SK-N-DZ (cell line): ENCODE results near the gene SLC12A5.
"Not testable (repeated sequence)": the region's sequence is repeated elsewhere in the genome, so short reads cannot be mapped to it uniquely, and the experiment has no call there.

Source experiments
- DNase-seq: peaks from one replicate; pipeline ENCODE4 v3.0.0-alpha.2; 2015; ENCODE audit warnings: low spot score

Gene SLC12A5

DNA sequence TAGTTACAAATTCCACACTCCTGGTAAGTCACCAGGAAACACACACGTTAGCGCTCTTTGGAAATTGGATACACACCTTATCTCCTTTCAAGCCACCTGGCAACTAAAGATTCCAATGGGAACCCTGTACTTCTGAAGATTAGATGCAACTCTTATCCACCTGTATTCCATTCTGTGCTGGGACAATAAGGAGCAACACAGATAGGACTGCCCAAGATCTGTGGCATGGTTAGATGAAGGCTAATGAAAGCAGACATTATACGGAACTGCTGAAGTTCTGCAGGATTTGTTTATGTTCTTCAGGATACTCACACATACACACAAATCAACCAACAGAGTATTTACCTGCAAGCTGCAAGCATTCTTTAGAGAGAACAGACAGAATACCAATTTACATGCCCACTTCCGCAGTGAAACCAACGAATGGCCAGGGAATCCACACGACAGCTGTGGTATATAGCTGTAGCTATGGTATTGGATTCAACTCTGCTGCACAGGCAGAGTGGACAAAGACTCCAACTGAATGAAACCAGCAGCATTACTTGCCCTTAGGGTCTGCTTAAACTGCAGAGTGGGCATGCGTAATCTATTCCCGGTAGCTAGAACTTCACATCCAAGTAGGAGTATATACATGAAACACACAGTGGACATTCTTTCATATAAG, 48.8 kb downstream of the SLC12A5 start:
- DNase-seq: no peak

DNA sequence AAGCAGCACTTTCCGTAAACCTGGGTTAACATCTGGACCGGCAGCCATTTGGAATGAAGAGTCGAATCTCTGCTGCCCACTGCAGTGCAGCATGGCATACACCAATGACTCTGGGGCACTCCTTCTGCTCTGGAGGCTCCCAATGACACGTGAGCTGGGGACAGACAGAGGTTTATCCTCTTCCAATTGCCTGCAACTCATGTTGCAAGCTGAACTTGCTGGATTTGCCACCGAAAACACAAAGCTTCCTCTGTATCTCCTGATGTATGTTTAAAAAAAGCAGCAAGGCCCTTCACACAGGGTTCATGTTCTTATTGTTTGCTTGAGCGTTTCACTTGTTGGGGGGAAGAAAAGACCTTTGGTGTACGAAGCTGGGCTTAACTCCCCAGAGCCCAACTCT, 49.9 kb downstream of the SLC12A5 start:
- DNase-seq: no peak

DNA sequence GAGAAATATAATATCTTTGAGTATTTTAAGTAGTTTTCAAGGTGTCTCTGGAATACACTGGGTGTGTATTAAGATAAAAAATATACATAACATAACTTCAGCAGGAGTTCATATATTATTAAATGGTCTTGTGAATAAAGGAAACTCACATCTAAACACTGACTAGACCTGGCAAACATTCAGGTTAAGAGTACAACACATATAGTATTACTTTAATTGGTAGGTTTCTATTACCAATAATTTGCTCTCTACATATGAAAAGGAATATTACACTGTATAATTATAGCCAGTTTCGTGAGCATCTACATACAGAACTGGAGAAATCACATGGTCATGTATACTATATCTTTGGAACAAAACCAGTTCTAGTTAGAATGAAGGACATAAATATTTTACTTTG, 52.1 kb downstream of the SLC12A5 start:
- no peak for DNase-seq

DNA sequence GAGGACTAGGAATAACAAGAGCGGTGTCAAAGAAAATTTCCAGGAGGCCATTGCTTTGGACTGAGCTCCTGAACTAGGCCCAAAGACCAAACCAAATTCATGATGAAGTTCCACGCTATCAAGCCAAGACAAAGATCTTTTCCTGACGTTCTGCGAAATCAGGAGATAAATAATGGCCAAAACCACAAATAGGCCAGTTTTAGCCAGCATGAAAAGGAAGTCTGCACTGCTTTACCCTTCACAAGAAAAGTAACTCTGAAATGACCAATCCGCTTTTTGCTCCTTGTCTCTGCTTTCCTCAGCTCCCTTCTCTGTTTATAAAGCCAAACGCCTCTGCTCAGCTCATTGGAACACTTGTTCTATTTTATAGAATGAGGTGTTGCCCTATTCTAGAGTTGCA, 54.1 kb downstream of the SLC12A5 start:
- DNase-seq: no peak

DNA sequence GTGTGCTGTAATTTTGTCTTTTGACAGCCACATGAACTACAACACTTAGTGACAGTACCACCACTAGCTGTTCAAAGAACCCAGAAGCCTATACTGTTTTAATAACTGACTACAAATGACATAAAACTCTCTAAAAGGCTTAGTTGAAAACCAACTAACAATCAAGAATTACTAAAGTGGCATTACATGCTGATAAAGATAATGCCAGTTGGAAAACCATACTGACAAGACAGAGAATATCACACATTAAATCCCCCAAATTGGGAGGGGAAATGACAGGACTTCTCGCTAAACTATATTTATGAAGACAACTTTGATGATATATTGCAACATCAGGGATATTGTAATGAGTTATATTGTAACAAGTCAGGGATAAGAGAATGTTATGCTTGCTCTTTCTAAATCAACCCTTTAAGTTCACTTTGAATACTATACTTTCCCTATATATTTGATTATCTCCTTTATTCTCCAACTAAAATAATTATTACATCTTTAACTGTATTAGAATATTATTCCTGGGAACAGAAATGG, 54.6 kb downstream of the SLC12A5 start:
- DNase-seq: no peak

DNA sequence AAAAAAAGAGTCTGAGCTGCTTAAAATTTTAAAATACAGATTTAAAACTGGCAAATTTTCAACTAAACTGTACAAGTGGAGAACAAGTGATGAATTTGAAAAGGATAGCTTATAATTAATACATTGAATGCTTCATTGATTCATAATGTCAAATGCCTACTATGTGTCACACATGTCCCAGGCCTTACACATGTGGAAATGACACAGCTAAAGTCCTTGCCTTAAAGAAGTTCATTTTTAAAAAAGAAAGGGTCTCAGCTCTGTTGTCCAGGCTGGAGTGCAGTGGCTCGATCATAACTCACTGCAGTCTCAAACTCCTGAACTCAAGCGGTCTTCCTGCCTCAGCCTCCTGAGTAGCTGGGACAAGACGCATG, 55.8 kb downstream of the SLC12A5 start:
- DNase-seq: no peak

DNA sequence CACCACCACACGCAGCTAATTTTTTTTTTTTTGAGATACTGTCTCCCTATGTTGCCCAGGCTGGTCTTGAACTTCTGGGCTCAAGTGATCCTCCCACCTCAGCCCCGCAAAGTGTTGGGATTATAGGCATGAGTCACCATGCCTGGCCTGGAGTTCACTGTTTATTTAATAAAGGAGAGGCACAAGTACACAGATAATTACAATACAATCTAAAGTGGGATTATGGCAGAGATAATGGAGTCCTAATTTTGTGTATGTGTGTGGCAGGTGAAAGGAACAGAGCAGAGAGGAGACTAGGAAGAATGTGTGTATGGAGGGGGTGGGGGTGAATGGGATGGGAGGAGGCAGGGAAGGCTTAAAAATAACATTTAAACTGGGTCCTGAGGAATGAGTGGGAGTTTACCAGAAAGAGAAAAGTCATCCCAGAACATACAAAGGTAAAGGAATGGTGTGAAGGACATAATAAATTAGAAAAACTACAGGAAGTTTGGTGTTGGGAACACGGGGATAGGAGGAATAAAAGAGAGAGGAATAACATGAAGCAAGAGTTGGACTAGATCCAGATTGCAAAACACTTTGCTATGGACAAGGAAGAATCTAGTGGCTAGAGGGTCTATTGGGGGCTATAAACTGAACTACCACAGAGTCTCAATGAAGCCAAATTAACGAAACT, 56.3 kb downstream of the SLC12A5 start:
- DNase-seq: no peak

DNA sequence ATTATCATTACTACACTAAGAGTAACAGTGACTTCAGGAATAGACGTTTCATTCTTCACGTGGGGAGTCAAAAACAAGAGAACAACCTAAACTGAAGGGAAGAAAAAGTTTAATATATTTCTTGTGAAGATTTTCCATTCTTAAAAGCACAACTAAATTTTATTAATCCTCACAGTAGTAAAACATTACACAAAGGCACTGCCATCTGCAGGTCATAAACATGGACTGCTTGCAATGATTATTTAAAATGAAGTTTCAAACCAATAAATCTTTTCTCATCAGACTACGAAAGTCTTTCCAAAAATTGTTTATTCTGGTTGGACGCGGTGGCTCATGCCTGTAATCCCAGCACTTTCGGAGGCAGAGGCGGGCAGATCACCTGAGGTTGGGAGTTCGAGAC, 58.1 kb downstream of the SLC12A5 start:
- DNase-seq: no peak

DNA sequence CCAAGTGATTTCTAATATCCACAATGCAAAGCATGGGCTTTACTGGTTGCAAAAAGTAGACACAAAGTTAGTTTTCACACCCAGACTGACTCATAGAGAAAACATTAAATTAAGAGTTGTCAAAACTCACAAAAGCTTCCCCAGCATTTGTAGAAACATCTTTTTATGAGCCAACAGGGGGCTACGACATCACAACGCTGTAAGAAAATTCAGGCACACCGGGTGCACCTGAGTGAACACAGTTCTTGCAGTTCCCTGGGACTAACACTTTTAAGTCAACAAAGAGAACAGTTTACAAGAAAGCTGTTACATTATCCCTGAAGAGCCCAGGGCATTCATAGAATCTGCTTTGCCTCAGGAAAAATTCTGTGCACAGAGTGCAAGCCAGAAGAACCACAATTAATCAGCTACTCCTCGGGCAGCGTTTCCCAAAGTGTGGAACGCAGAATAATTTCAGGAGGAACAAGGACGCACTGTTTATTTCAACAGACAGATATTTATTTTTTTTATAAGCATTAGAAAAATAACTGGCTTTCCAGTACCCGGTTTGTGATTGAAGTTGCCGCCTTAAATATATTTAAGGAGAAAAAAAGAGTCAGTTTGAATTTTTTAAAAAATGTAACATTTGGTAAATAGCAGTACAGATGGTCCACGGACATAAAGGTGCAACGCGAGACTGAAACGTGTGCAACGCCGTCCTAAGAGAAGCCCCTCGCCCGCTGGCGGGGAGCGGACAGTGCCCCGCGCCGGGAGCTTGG, 59.6 kb downstream of the SLC12A5 start:
- DNase-seq: no peak

DNA sequence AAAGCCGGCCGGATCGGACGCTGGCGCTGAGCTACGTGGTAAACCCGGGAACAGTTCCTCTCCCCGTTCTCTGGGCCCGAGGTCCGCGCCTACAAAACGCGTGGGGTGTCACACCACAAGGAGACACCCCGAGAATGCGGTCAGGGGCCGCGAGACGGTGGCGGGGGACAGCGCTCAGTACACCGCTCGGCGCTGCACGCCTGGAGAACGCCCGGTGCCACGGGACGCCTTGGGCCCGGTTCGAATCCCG, 60.1 kb downstream of the SLC12A5 start:
- DNase-seq: no peak

DNA sequence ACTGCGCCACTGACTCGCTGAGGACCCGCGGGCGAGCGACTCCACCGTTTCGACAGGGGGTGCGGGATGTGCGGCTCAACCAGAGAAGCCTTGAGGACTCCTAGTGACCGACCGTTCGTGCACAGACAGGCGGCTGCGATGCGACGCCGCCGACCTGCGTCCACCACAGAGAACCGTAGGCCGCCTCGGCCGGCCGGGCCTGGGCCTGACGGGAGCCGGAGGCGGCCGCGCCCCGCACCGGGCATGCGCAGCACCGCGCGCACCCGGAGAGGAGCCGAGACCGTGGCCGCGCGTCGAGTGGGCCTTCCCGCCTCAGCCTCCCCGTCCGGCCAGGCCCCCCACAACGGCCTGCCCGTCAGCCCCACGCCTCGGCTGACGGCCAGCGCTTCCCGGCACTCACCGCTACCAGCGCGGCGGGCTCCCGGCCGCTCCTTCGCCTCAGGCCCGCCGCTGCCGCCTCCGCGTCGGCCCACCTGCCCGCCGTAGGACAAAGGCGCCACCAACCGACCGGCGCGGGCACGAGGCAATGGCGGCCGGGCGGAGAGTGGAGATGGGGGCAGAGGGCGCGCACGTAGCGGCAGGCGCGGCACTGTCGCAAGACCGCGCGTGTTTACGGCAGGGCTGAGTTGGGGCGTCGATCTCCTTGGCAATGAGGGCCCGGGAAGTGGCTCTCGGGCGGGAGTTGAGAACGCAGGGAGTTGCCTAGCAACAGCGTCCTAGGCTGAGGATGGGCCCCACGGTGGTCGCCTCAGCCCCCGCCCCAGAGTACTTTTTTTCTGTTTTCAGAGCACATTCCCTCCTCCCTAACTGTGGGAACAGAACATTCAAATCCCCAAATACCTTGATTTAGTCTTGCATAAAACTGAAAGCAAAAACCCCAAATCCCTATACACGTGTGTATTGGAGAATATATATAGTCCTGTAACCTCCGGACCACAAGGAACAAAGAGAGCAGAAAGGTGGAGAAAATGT, 60.7 kb downstream of the SLC12A5 start, which contains the start of gene NCOA5:
NCOA5 (minus strand) TSS at position 546 of the 972 bp plus-strand sequence. CDS start 10,538 bp downstream, outside the sequence.
- DNase-seq: peak; percentile 99

DNA sequence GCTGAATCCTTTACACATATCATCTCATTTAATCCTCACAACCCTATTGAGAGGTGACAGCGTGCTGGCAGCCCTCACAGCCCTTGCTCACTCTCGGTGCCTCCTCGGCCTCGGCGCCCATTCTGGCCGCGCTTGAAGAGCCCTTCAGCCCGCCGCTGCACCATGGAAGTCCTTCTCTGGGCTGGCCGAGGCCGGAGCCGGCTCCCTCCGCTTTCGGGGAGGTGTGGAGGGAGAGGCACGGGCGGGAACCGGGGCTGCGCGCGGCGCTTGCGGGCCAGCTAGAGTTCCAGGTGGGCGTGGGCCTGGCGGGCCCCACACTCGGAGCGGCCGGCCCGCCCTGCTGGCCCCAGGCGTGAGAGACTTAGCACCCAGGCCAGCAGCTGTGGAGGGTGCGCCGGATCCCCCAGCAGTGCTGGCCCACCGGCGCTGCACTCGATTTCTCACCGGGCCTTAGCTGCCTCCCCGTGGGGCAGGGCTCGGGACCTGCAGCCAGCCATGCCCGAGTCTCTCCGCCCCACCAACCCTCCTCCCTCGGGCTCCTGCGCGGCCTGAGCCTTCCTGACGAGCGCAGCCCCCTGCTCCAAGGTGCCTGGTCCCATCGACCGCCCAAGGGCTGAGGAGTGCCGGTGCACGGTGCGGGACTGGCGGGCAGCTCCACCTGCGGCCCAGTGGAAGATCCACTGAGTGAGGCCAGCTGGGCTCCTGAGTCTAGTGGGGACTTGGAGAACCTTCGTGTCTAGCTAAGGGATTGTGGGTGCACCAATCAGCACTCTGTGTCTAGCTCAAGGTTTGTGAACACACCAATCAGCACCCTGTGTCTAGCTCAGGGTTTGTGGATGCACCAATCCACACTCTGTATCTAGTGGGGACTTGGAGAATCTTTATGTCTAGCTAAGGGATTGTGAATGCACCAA, 62.9 kb downstream of the SLC12A5 start:
- DNase-seq: not testable (repeated sequence)

DNA sequence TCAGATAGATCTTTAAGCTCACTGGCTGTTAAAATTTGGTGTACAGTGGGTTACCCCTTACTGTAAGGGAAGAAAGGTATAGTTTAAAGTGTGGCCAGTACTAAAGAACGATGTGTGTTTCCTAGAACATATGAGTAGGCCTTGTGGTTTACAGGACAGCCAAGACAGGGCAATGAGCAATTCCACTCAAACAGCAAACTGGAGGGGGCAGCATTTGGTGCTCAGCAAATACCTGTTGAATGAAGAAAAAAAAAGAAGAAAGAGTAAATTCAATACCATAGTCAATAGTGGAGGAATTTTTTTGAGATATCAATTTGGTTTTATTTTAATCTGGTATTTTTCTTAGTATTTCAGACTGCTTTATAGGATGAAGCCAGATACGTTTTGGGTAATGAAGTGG, 64.5 kb downstream of the SLC12A5 start:
- DNase-seq: no peak

DNA sequence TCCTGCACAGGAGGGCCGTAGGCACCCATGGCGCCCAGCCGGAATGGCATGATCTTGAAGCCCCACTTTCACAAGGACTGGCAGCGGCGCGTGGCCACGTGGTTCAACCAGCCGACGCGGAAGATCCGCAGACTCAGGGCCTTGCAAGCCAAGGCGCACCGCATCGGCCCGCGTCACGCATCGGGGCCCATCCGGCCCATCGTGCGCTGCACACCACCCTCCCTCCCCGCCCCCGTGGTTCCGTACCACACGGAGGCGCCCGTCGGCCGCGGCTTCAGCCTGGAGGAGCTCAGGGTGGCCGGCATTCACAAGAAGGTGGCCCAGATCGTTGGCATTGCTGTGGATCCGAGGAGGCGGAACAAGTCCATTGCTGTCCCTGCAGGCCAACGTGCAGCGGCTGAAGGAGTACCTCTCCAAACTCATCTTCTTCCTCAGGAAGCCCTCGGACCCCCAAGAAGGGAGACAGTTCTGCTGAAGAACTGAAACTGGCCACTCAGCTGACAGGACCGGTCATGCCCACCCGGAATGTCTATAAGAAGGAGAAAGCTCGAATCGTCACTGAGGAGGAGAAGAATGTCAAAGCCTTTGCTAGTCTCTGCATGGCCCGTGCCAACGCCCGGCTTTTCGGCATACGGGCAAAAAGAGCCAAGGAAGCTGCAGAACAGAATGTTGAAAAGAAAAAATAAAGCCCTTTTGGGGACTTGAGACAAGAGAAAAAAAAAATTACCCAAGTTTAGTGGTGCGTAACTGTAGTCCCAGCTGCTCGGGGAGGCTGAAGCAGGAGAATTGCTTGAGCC, 70.7 kb downstream of the SLC12A5 start:
- no peak for DNase-seq

DNA sequence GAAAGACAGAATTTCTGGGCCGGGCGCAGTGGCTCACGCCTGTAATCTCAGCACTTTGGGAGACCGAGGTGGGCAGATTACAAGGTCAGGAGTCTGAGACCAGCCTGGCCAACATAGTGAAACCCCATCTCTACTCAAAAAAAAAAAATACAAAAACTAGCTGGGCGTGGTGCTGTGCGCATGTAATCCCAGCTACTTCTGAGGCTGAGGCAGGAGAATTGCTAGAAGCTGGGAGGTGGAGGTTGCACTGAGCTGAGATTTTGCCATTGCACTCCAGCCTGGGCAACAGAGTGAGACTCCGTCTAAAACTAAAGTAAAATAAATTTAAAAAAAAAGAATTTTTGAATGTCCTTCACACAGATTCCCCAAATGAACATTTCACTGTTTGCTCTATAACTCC, 71.4 kb downstream of the SLC12A5 start:
- not testable (repeated sequence) for DNase-seq

DNA sequence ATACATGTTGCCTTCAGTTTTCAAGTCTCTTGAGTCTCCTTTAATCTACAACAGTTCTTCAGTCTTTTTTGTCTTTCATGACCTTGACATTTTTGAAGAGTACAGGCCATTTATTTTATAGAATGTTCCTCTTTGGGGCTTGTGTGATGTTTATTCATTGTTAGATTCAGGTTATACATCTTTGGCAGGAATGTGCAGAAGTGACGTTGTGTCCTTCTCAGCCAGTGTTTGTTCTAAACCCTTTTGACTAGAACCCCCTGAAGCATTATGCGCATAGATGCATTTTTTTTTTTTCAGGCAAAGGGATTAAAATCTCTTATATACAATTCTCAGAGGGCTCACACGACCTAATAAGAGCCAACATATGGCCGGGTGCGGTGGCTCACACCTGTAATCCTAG, 72.0 kb downstream of the SLC12A5 start:
- no peak for DNase-seq

DNA sequence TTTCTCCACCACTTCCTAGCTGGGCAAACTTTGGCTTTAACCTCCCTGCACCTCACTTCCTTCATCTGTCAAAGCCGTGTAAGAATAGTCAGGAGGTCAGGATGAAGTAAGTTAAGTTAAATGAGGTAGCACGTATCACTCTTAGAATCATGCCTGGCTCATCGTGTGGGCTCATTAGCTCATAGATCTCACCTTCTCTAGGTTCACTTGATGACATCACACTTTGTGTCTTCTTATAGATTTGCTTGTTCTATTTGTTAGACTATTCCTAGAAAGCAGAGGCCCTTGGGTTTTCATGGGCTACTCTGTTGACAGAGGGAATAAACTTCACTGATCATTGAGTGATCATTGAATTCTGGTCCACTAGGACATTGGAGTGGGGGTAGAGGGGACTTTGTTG, 72.9 kb downstream of the SLC12A5 start:
- DNase-seq: no peak

DNA sequence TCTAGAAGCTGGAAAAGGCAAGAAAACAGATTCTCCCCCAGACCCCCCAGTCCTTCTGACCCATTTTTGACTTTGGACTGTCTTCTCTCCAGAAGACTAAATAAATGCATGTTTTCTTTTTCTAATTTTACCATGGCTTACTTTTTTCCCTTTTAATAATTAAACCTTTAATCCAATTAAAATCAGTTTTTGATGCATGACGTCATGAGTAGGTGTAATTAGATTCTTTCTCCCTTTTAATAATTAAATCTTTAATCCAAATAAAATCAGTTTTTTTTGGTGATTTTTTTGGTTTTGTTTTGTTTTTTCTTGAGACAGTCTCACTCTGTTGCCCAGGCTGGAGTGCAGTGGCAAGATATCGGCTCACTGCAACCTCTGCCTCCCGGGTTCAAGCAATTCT, 73.9 kb downstream of the SLC12A5 start:
- no peak for DNase-seq

DNA sequence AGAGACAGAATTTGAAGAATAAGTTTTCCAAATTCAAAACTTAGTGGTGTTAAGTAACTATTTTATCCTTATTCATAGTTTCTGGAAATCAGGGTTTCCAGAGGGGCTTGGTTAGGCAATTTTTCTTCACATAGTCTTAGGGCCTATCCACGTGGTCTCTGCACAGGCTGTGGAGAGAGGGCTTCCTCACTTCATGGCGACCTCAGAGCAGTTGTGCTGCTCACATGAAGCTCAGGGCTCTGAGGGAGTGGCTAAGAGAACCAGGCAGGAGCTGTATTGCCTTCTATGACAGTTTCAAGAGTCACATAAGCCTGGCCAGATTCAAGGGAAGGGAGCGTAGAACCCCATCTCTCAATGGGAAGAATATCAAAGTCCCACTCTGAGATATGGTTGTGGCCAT, 75.2 kb downstream of the SLC12A5 start:
- no peak for DNase-seq

DNA sequence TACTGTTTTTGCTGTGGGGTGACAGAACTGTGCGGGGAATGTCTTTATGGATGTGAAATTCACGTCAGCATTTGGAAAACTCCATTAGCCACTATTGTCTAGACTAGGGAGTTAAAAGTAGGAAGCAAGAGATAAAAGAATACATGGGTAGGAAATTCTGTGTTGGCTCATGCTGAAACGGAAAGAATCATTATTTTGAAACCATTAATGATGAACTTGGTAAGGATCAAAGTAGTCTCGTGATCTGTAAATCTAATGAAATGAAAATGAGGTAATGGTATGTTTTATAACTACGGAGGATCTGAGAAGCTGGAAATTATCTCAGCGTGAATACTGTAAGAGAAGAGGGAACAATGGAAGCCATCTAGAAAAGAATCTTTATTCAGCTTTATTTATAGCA, 78.0 kb downstream of the SLC12A5 start:
- no peak for DNase-seq
